Stimulated activated CD8-positive, alpha-beta memory T cell treated with anti-CD3 and anti-CD28 coated beads, Interleukin-7, amount 100 ng/mL, for 1 hour (primary cell): ENCODE measurements around the gene ZCWPW1.

Source experiments
- DNase-seq, 2 donors: peaks; one replicate each; pipeline ENCODE4 v3.0.0-alpha.2; 2020; ENCODE audit warnings: low read depth in 2 of 2

ZCWPW1 gene

DNA sequence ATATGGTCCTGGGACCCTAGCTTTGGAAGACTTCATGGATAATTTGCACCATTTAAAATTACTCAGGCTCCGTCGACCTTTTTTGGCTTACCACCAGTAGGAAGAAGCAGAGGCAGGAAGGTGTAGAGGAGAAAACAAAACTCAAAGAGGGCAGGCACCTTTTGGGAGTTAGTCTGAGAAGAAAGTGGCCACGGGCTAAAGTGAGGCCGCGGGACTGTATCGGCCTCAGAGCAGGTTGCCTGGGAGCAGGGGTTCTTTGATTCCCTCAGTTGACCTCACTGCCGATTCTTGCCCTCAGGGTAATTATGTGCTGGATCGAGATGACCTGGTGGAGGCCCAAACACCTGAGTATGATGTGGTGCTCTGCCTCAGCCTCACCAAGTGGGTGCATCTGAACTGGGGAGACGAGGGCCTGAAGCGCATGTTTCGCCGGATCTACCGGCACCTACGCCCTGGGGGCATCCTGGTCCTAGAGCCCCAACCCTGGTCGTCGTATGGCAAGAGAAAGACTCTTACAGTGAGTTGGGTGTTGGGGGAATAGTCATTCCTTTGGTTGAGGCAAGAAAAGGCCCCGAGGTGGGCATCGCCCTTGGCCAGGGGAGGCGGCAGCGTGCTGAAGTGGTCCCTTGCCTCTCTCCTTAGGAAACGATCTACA is 4.2 kb upstream of the ZCWPW1 start:
- no peak for DNase-seq

GRCh38 chr7:100432053-100432452 is 3.5 kb upstream of the ZCWPW1 start:
- no peak for DNase-seq

- DNase-seq: no peak
Measured at GRCh38 chr7:100431286-100431735, 2.8 kb upstream of the ZCWPW1 start.

DNA sequence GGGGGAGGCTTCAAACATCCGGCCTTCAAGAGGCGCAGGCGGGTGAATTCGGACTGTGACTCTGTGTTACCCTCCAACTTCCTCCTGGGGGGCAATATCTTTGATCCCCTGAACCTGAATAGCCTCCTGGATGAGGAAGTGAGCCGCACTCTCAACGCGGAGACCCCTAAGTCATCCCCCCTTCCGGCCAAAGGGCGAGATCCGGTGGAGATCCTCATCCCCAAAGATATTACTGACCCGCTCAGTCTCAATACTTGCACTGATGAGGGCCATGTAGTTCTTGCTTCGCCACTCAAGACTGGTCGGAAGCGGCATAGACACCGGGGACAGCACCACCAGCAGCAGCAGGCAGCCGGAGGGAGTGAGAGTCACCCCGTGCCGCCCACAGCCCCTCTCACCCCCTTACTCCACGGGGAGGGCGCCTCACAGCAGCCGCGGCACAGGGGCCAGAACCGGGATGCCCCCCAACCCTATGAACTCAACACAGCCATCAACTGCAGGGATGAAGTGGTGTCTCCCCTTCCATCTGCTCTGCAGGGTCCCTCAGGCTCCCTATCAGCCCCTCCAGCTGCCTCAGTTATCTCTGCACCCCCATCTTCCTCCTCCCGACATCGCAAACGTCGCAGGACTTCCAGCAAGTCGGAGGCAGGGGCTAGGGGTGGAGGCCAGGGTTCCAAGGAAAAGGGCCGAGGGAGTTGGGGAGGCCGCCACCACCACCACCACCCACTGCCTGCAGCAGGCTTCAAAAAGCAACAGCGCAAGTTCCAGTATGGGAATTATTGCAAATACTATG is 2.2 kb upstream of the ZCWPW1 start:
- no peak for DNase-seq

GRCh38 chr7:100429637-100430492 is 1.4 kb upstream of the ZCWPW1 start, which contains the start of gene MEPCE:
MEPCE (plus strand) TSS chr7:100429831; CDS start chr7:100430019, 188 bp downstream.
- peak; percentile 95 to 98 for DNase-seq

GRCh38 chr7:100428967-100429636 is 599 bp upstream of the ZCWPW1 start:
- DNase-seq: peak; percentile 100

GRCh38 chr7:100427762-100428198 is 723 bp downstream of the ZCWPW1 start:
- DNase-seq: no peak

GRCh38 chr7:100426516-100426915 is 2.0 kb downstream of the ZCWPW1 start:
- no peak for DNase-seq

DNA sequence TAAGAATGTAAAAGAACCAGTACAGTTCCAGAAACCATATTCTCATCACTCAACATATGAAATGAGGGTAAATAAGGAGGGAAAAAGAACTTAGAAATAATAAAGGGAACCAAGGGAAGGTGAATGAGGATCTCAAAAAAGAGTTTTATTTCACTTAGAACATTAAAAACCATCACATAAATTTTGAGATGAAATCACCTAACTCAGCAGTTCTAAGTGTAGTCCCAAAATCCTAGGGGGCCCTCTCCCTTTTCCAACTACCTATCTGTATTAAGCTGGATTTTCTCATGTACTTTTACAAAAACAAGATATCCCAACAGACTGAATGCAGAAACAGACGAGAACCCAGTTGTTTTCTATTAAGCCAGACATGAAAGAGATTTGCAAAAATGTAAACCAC is 3.2 kb downstream of the ZCWPW1 start:
- no peak for DNase-seq

- DNase-seq: no peak
Measured at GRCh38 chr7:100423315-100423714, 5.2 kb downstream of the ZCWPW1 start.

DNA sequence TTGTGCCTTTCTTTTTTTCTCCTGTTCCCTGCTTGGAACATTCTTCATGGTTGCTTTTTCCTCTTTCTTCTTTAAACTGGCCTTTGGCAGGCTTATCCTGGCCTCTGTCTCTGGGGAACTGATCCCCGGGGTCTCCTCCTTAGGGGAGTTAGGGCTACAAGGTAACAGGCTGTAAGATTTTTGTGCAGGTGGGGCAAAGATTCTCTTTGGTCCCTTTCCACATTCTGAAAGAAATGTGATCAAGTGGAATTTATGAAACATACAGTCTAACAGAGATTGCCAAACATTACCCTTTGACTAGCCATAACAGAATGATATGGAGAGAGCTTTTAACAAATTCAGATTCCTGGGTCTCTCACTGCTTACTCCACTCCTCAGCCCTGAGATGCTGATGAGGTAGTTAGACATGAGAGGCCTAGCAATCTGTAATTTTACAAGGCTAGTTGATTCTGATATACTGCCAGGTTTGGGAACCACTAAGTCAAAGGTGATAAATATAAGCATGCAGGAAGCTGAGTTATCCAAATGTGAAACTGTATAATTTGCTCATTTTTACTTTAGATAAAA is 8.8 kb downstream of the ZCWPW1 start:
- no peak for DNase-seq

DNA sequence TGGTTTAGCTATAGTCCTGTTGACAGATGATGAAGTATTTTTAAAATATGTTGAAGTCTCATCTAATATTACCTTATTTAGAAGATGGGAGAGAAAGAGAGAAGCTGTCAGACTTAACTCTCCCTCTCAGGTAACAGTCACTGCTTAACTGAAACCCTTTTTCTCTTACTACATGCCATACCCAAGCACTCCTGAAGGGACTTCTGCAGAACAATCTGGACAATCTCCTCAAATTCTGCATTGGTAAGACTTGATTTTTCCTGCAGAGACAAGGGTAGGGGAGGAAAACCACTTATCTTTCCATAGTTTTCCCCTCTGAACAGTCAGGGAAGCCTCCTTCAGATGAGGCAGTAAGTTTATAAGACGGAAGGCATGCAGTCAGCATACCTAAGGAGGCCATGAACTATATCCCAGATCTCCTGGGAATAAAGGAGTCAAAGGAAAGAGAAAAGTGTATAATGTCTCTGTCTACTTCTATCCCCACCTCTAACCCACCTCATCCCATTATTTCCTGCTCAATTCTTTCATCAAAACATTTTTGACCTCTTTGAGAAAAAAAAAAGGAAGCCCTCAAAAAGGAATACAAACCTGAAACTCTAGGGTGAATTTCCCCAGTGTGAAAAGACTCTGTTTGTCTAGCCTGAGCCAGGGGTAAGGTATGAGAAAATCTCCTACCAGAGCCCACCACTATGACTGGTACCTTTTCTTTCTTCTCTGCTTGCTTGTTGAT is 9.4 kb downstream of the ZCWPW1 start:
- DNase-seq: no peak

- no peak for DNase-seq
Measured at GRCh38 chr7:100415448-100415847, 13.1 kb downstream of the ZCWPW1 start.

GRCh38 chr7:100413889-100414288 is 14.6 kb downstream of the ZCWPW1 start:
- DNase-seq: no peak

GRCh38 chr7:100413346-100413745 is 15.2 kb downstream of the ZCWPW1 start:
- no peak for DNase-seq

GRCh38 chr7:100411101-100411500 is 17.4 kb downstream of the ZCWPW1 start:
- no peak for DNase-seq

DNA sequence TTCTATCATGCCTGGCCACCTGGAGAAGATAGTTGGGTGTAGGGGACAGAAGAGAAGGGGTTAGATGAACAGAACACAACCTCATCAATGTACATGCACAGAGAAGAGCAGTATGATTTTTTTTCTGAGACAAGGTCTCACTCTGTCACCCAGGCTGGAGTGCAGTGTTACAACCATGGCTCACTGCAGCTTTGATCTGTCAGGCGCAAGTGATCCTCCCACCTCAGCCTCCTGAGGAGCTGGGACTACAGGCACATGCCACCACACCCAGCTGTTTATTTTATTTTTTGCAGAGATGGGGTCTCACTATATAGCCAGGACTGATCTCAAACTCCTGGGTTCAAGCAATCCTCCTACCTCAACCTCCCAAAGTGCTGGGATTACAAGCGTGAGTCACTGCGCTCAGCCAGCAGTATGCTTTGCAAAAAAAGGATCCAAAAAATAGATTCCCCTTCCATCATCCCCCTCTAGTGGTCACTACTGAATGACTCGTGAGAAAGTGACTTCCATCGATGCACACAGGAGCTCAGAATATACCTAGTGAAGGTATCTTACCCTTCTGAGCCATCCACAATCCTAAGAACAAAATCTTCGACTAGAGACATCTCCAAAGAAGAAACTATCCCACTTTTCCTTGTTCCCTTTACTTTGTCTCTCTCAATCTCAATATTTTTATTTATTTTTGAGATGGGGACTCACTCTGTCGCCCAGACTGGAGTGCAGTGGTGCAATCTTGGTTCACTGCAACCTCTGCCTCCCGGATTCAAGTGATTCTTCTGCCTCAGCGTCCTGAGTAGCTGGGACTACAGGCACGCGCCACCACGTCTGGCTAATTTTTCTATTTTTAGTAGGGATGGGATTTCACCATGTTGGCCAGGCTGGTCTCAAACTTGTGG is 21.0 kb downstream of the ZCWPW1 start:
- no peak for DNase-seq

DNA sequence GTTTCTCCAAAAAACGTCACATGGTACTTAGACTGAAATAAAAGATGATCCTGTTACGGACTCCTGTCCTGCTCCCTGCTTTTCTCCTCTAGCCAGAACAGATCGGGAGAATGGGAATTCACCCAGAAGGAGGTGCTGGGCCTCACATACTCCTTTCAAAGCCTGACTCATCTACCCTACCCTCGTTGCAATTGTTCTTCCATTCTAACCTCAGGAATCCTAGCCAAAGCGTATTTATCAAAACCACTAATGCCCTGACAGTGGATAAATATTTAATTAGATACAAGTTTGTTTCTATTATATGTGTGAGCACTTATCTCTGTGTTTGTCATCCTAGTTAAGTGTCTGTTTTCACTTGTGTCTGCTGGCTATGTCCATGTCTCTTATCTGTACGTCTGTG is 21.7 kb downstream of the ZCWPW1 start:
- no peak for DNase-seq

DNA sequence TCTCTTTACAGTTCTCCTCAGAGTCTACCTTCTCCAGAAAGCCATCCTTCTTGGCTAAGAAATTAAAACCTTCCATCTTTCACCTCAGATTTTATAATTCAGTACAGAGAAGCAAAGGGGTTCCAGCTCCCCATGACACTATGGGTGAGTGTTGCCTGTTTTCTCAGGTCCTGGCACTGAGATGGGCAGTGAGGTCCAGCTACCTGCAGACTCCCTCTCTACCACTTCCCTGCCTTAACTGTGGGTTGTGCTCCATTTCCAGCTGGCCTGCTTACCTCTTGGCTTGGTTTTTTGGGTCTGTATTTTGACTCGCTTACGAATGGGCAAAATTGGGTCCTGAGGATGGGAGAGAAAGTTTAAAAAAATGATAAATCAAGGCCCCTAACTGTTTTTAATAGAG is 26.3 kb downstream of the ZCWPW1 start:
- DNase-seq: no peak

DNA sequence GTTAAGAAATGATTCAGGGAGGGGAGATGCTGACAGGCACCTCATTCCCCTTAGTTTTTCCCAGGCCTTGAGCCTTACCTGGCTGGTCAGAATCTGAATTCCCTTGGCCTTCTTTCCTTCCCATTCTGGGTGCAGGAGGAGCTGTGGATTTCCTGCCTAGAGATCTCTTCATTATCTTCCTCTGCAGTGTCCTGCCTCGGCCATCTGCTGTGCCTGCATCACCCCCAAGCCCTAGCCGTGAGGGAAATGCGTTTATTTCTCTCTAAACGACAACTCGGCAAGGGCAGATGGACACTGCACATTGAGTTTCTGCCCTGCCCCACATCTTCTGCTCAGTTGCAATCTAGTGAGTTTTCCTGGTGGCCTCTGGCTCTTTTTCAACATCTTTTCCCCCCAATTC is 26.7 kb downstream of the ZCWPW1 start:
- no peak for DNase-seq
